ENCODE measurements around the gene TGM3. TPM values are rescaled to one million over a fixed set of nuclear protein-coding genes. Genes with fewer than 3 reads are reported as not detected.

TGM3 gene
- total RNA-seq, 2 experiments from 2014 or later: not detected

DNA sequence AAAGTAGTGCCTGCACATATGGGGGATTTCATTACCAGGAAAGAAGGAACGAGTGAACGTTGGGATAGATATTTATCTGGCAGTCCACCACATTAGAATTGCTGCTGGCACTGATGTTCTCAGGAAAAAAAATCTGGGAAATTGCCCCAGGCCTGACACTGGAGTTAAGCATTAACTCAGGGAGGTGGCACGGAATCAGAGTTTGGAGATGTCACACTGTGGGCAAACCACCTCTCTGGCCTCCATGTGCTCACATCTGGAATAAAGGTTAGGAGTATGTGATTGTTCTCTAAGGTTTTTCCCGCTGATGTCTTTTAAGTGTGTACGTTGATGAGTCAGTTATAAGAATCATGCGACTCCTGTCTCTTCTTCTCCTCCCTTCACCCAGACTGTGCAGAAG, 7.9 kb downstream of the TGM3 start:
- H3K4me3 Mint-ChIP-seq: no peak overlapping the region
- H3K27me3 Mint-ChIP-seq: peaks cover 6% of the 10 kb centered on the region
- no peaks in the 10 kb centered on the region for H3K9me3 Mint-ChIP-seq (ENCODE audit: low read depth)
- H3K36me3 Mint-ChIP-seq: no peaks in the 10 kb centered on the region
- ATAC-seq: no peak
- no peak overlapping the region for H3K27ac Mint-ChIP-seq
- CTCF ChIA-PET: no interaction called here
- H3K4me1 Mint-ChIP-seq: peaks cover 1% of the 10 kb centered on the region
- no peak for DNase-seq

DNA sequence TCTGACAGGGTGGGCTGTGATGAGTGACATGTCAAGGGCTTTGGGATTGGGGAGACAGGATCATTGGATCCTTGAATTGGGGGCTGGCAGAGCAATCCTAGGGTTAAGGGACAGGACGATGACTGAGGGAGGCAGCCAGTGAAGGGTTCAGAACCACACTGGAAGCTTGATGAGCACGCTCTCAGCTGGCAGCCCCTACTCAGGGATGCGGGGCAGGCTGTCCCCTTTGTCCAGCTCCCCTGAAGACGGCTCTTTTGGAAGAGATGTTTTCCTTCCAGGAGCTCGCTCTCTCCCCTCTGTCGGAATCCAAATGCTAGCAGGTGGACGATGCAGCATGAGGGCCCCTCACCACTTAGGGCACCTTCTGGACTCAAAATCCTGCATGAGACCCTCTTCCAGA, 8.4 kb downstream of the TGM3 start:
- Mint-ChIP-seq H3K9me3 (ENCODE audit: low read depth) (no peaks in the 10 kb centered on the region), H3K27me3 (peaks cover 6% of the 10 kb centered on the region), H3K4me3 (no peak overlapping the region), H3K27ac (no peak overlapping the region), H3K4me1 (peaks cover 1% of the 10 kb centered on the region), H3K36me3 (no peaks in the 10 kb centered on the region)
- CTCF ChIA-PET: no interaction called here
- DNase-seq (no peak), ATAC-seq (no peak)

DNA sequence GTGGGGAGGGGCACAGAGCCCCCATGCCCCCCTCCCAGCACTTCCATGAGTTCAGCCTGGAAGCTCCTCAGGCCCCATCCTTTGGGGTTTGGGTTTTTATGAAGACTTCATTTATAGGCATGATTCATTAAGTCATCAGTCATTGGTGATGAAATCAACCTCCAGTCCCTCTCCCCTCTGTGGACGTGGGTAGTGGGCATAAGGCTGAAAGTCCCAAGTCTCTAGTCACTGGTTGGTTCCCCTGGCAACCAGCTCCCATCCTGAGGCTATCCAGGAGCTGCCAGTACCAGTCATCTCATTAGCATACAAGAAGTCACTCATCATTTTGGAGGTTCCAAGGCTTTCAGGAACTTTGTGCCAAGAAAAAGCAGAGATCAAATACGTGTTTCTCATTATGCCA, 9.2 kb downstream of the TGM3 start:
- peaks cover 1% of the 10 kb centered on the region for H3K4me1 Mint-ChIP-seq
- no peaks in the 10 kb centered on the region for H3K36me3 Mint-ChIP-seq
- H3K27me3 Mint-ChIP-seq: peaks cover 6% of the 10 kb centered on the region
- H3K4me3 Mint-ChIP-seq: no peak overlapping the region
- no peaks in the 10 kb centered on the region for H3K9me3 Mint-ChIP-seq (ENCODE audit: low read depth)
- CTCF ChIA-PET: no interaction called here
- ATAC-seq (no peak), DNase-seq (no peak)
- H3K27ac Mint-ChIP-seq: no peak overlapping the region

DNA sequence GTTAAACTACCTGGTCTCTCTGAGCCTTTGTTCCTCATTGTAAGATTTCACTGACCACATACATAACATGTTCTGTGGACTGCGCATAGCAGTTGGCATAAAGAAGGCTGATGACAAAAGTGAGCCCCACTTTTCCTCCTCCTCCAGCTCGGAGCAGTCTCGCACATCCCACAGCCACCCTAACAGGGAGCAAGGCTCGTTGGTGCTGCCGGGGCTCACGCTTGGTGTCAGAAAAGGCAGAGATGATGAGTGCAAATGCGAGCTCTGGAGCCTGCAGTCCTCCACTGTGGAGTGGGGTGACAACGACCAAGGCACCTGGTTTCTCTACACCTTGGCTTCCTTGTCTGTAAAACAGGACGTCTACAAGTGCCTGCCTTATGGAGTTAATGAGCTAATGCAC, 9.7 kb downstream of the TGM3 start:
- Mint-ChIP-seq H3K36me3 (no peaks in the 10 kb centered on the region), H3K4me1 (peaks cover 1% of the 10 kb centered on the region), H3K4me3 (no peak overlapping the region), H3K27me3 (peaks cover 6% of the 10 kb centered on the region), H3K9me3 (ENCODE audit: low read depth) (no peaks in the 10 kb centered on the region), H3K27ac (no peak overlapping the region)
- DNase-seq (no peak), ATAC-seq (no peak)
- CTCF ChIA-PET: no interaction called here

DNA sequence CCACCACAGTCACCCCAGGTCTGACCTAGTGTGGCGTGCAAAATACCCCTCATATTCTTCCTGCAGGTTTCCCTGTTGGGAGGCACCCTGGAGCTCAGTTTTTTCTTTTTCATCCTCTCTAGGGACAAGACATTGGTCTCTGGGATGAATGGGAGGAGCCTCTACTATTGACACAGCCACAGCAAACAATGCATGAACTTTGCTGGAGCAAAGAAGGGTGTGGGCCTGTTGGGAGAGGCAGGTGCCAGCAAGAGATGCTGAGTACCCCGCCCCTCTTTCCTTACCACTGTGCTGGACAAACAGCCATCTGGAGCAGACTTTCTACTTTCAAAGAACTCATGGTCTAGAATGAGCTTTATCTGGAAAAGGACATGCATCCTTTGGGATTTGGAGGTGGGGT, 10.1 kb downstream of the TGM3 start:
- CTCF ChIA-PET: no interaction called here
- H3K9me3 Mint-ChIP-seq (ENCODE audit: low read depth): no peaks in the 10 kb centered on the region
- no peak for ATAC-seq
- H3K4me3 Mint-ChIP-seq: no peak overlapping the region
- H3K27ac Mint-ChIP-seq: no peak overlapping the region
- no peaks in the 10 kb centered on the region for H3K36me3 Mint-ChIP-seq
- peaks cover under 1% of the 10 kb centered on the region for H3K4me1 Mint-ChIP-seq
- no peak for DNase-seq
- H3K27me3 Mint-ChIP-seq: peaks cover 6% of the 10 kb centered on the region

DNA sequence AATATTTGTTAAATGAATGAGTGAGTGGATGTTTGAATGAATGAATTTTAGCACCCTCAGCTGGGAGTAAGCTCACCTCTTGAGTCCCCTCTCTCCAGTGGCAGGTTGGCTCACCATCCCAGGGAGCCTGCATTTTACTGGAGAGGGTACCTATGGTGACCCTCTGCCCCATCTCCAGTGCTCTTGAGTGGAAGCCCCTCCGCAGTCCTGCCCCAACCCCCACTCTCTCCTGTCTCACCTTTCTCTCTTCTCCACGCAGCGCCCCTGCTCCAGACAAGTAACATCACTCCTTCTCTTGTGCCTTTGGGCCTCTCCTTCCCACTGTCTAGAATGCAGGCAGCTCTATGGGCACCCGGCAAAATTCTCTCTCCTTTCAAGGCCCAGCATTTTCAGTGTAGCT, 11.3 kb downstream of the TGM3 start:
- Mint-ChIP-seq H3K4me3 (no peak overlapping the region), H3K27ac (no peak overlapping the region), H3K4me1 (no peaks in the 10 kb centered on the region), H3K27me3 (peaks cover 11% of the 10 kb centered on the region), H3K9me3 (ENCODE audit: low read depth) (no peaks in the 10 kb centered on the region), H3K36me3 (no peaks in the 10 kb centered on the region)
- DNase-seq (no peak), ATAC-seq (no peak)
- CTCF ChIA-PET: no interaction called here

DNA sequence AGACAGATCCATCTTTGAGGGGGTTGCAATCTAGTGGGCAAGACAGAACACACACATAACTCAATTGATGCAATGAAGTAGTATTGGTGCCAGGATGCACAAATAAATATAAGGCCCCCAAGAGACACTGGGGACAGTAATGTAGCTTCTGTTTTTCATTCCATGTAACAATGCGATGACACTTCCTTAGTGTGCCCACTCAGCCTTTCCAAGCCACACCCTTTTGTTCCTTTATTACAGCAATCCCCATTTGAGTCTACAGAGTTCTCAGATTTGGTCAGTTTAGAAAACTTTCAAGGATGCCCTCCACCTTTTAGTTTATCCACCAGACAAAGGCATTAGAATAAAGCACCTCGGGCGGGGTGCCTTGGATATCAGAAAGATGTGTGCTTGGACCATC, 15.5 kb downstream of the TGM3 start:
- H3K27ac Mint-ChIP-seq: no peak overlapping the region
- H3K36me3 Mint-ChIP-seq: no peaks in the 10 kb centered on the region
- peaks cover 5% of the 10 kb centered on the region for H3K27me3 Mint-ChIP-seq
- DNase-seq (no peak), ATAC-seq (no peak)
- no peaks in the 10 kb centered on the region for H3K4me1 Mint-ChIP-seq
- CTCF ChIA-PET: interaction anchor here (1.1 kb wide), 1 partner anchor 104 kb away, joined by 3 read pairs; no protein-coding TSS in a partner anchor
- H3K4me3 Mint-ChIP-seq: no peak overlapping the region
- H3K9me3 Mint-ChIP-seq (ENCODE audit: low read depth): no peaks in the 10 kb centered on the region

DNA sequence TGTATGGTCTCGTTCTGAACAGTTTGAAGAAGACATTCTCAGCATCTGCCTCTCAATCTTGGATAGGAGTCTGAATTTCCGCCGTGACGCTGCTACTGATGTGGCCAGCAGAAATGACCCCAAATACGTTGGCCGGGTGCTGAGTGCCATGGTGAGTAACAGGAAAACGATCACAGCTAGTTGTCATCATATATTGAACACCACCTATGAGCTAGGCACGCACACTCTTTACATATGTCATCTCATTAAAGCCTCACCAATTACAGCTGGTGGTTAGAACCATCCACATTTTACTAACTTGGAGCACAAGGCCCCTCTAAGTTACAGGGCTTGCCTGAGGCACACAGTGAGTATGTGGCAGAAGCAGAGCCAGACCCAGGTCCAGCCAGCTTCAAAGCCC, 17.1 kb downstream of the TGM3 start:
- Mint-ChIP-seq H3K27ac (no peak overlapping the region), H3K36me3 (no peaks in the 10 kb centered on the region), H3K27me3 (peaks cover 5% of the 10 kb centered on the region), H3K4me1 (no peaks in the 10 kb centered on the region), H3K9me3 (ENCODE audit: low read depth) (no peaks in the 10 kb centered on the region), H3K4me3 (no peak overlapping the region)
- no peak for ATAC-seq
- no peak for DNase-seq
- CTCF ChIA-PET: no interaction called here

DNA sequence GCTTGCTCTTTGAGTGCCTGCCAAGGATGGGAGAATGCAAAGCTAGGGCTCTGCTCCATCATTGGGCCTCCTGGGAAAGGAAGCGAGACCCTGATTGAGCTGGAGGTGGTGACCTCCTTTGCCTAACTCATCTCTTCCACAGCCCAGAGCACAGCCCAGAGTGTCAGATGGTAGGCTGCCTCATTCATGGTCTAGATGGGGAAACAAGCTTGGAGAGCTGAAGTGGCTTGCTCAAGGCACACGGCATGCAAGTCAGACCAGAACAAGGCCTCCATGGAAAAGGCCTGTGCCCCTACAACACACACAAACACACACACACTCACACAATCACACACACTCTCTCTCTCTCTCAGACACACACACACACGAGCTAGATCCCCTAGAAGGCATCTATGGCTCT, 17.5 kb downstream of the TGM3 start:
- Mint-ChIP-seq H3K27me3 (peaks cover 5% of the 10 kb centered on the region), H3K4me3 (no peak overlapping the region), H3K4me1 (no peaks in the 10 kb centered on the region), H3K9me3 (ENCODE audit: low read depth) (no peaks in the 10 kb centered on the region), H3K36me3 (no peaks in the 10 kb centered on the region), H3K27ac (no peak overlapping the region)
- ATAC-seq (no peak), DNase-seq (no peak)
- CTCF ChIA-PET: no interaction called here

DNA sequence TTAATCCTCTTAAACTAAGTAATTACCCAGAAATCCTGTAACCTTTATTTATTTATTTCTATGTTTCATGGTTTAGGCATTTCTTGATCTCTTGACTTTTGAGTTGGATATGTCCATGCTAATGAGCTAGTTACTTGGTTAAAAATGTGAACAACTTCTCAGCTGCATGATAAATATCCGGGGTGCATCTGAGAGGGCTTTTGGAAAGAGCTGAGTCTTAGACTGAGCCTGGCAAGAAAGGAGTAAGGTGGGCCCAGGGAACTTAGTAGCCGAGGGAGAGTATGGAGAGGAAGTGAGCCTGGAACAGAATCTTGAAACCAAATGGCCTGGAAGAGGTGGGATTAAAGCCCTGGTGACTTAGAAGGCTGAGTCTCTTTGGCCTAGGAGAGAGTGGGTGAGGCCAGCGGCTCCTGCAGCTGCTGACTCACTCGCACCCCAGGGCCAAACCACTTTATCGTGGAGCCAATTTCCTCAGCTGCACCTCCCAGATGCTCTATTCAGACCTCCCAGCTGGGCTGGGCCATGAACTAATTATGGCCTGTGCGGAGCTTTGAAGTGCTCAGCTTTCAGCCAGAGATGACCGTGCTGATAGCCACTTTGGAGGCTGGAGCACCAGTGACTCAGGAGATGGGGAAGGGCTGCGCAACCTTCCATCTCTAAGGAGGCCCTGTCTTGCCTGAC, 19.1 kb downstream of the TGM3 start:
- Mint-ChIP-seq H3K27me3 (peaks cover 5% of the 10 kb centered on the region), H3K4me1 (no peaks in the 10 kb centered on the region), H3K9me3 (ENCODE audit: low read depth) (no peaks in the 10 kb centered on the region), H3K27ac (no peak overlapping the region), H3K4me3 (no peak overlapping the region), H3K36me3 (no peaks in the 10 kb centered on the region)
- DNase-seq (no peak), ATAC-seq (no peak)
- CTCF ChIA-PET: no interaction called here

DNA sequence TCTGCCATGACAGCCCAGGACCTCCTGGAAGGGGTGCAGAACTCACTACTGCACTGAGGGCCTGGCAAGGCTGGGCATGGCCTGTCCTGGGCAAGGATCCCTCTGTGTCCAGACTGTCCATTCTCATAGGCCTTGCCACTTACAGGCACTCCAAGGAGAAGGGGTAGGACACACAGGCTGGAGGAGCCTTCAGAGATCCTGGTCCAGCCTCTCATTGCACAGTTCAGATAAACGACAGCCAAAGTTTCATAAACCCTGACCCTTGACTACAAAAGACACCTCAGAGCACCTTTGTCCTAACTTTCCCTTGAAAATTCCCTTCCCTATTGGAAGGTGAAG, 19.6 kb downstream of the TGM3 start:
- peaks cover 5% of the 10 kb centered on the region for H3K27me3 Mint-ChIP-seq
- no peak for DNase-seq
- H3K9me3 Mint-ChIP-seq (ENCODE audit: low read depth): no peaks in the 10 kb centered on the region
- no peak for ATAC-seq
- no peaks in the 10 kb centered on the region for H3K36me3 Mint-ChIP-seq
- H3K27ac Mint-ChIP-seq: no peak overlapping the region
- H3K4me3 Mint-ChIP-seq: no peak overlapping the region
- CTCF ChIA-PET: no interaction called here
- H3K4me1 Mint-ChIP-seq: no peaks in the 10 kb centered on the region

DNA sequence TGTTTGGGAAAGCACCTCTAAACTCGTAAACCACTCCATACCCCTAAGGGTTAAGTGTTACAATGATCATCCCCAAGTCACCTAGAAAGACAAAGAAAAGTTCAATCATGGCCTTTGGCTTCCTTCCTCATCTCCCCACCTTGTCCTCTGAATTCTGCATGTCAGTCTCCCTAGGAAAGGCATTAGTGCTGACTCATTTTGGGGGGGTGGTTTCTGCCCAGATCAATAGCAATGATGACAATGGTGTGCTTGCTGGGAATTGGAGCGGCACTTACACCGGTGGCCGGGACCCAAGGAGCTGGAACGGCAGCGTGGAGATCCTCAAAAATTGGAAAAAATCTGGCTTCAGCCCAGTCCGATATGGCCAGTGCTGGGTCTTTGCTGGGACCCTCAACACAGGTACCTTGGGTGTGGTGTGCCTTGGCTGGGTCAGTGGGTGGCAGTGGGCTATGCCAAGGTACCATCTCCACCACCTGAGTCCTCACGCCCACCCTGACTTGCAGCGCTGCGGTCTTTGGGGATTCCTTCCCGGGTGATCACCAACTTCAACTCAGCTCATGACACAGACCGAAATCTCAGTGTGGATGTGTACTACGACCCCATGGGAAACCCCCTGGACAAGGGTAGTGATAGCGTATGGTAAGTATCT, 21.2 kb downstream of the TGM3 start:
- CTCF ChIA-PET: no interaction called here
- no peaks in the 10 kb centered on the region for H3K9me3 Mint-ChIP-seq (ENCODE audit: low read depth)
- no peak overlapping the region for H3K4me3 Mint-ChIP-seq
- H3K27me3 Mint-ChIP-seq: peaks cover 5% of the 10 kb centered on the region
- no peak overlapping the region for H3K27ac Mint-ChIP-seq
- DNase-seq: no peak
- no peak for ATAC-seq
- no peaks in the 10 kb centered on the region for H3K36me3 Mint-ChIP-seq
- H3K4me1 Mint-ChIP-seq: no peaks in the 10 kb centered on the region

DNA sequence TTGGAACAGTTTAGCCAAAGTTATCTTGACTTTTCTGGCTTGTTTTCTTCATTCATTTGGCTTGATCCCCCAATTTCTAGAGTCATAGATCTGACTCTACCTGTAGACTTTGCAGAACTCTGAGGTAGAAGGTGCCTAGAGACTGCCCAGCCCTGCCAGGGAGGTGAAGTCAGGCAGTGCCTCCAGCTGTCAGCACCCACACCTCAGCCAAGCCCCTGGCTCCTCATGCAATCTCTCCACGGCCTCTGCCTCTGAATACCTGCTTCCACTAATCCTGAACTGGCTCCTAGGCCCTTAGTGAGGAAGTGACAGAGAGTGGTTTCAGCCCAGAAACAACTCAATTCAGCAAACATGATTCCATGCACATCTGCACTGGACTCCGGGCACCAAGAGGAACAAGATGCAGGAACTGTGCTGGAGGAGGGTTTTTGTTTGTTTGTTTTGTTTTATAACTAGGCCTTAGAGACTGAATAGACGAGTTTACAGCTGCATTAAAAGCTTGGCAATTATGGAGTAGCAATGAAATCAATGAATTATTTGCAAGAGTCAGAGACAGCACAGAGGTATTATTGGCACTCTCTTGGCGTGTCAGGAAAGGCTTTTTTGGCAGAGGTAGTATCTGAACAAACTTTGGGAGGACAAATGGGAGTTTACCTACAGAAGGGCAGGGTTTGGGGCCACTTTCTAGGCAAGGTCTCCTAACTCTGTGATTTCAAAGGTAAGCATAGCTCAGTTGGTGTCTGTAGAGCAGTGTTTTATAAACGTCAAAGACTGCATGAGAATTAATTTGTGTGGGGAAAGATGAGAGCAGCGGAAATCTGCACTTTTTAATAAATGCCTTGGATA, 25.2 kb downstream of the TGM3 start:
- H3K27ac Mint-ChIP-seq: no peak overlapping the region
- no peaks in the 10 kb centered on the region for H3K9me3 Mint-ChIP-seq (ENCODE audit: low read depth)
- peaks cover 27% of the 10 kb centered on the region for H3K27me3 Mint-ChIP-seq
- no peaks in the 10 kb centered on the region for H3K36me3 Mint-ChIP-seq
- DNase-seq (no peak), ATAC-seq (no peak)
- CTCF ChIA-PET: no interaction called here
- H3K4me3 Mint-ChIP-seq: no peak overlapping the region
- H3K4me1 Mint-ChIP-seq: no peaks in the 10 kb centered on the region

DNA sequence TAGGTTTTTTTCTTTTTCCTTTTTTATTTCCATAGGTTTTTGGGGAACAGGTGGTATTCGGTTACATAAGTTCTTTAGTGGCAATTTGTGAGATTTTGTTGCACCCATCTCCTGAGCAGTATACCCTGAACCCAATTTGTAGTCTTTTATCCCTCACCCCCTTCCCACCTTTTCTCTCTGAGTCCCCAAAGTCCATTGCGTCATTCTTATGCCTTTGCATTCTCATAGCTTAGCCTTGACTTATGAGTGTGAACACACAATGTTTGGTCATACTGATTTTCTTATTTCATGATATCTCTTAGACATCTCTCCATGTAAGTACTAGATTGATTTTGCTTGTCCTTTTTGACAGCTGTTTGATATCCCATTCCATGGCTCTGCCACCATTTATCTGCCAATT, 27.2 kb downstream of the TGM3 start:
- no peak for ATAC-seq
- Mint-ChIP-seq H3K4me3 (no peak overlapping the region), H3K27me3 (peaks cover 27% of the 10 kb centered on the region), H3K36me3 (no peaks in the 10 kb centered on the region), H3K4me1 (no peaks in the 10 kb centered on the region), H3K9me3 (ENCODE audit: low read depth) (no peaks in the 10 kb centered on the region), H3K27ac (no peak overlapping the region)
- DNase-seq: no peak
- CTCF ChIA-PET: no interaction called here

All from activated CD8-positive, alpha-beta memory T cell treated with anti-CD3 and anti-CD28 coated beads, Interleukin-2, amount 10 ng/mL, durations not matched to agents 7 days and 5 days (primary cell).